ACC112 (cell line): ENCODE data around the gene PPP1R13B.

Experiments
- H2AFZ ChIP-seq: fragments of 200-600 bp; sonication (generic); one replicate; pipeline ENCODE4 v1.6.0; 2017; ENCODE audit warnings: antibody characterized with exemption, low read length; ENCODE audit not compliant: unreplicated experiment
- H3K27ac ChIP-seq: fragments of 200-600 bp; sonication (generic); 2 replicates; pipeline ENCODE4 v1.5.1; 2014; ENCODE audit warnings: low read depth, mild to moderate bottlenecking, antibody characterized with exemption, low read length, moderate library complexity
- H3K27me3 ChIP-seq: fragments of 200-600 bp; sonication (generic); 2 replicates; pipeline ENCODE4 v1.6.1; 2014; ENCODE audit warnings: mild to moderate bottlenecking, antibody characterized with exemption, low read length, moderate library complexity, mixed read lengths; ENCODE audit not compliant: insufficient read depth
- H3K36me3 ChIP-seq: fragments of 200-600 bp; sonication (generic); 2 replicates; pipeline ENCODE4 v1.6.1; 2016; ENCODE audit warnings: mild to moderate bottlenecking, antibody characterized with exemption, low read length, moderate library complexity, mixed read lengths; ENCODE audit not compliant: insufficient read depth
- H3K4me1 ChIP-seq: fragments of 200-600 bp; sonication (generic); one replicate; pipeline ENCODE4 v1.6.1; 2016; ENCODE audit warnings: low read length, mixed read lengths; ENCODE audit not compliant: insufficient read depth, unreplicated experiment, control insufficient read depth
- H3K4me3 ChIP-seq: fragments of 200-600 bp; sonication (generic); 2 replicates; pipeline ENCODE4 v1.5.1; 2014; ENCODE audit warnings: mild to moderate bottlenecking, low read depth, low read length
- H3K79me2 ChIP-seq: fragments of 200-600 bp; sonication (generic); one replicate; pipeline ENCODE4 v1.6.0; 2016; ENCODE audit warnings: low read length; ENCODE audit not compliant: control insufficient read depth, unreplicated experiment, insufficient read depth

PPP1R13B gene

DNA sequence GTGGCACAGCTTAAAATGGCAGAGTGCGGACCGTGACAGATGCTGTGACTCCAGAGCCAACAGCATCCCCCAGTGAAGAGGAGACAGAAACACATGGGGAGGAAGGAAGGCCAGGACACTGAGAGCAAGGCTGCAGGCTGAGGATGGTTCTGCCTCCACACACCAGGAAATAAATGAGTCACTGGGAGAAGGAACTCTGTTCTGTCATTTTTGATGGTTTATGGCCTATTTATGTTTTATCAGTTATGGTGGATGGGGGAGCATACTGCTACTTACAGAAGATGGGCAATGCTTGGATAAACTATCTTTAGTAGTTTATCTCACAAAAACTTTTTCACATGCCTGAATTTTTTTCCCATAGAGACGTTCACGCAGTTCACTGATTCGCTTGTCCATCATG is 97.9 kb downstream of the PPP1R13B start:
- Histone ChIP-seq H3K79me2 (no peaks in the 10 kb centered on the region), H3K4me3 (no peak overlapping the region), H3K4me1 (peaks cover 15% of the 10 kb centered on the region), H2AFZ (no peak overlapping the region), H3K27me3 (no peaks in the 10 kb centered on the region), H3K36me3 (no peaks in the 10 kb centered on the region), H3K27ac (no peak overlapping the region)

DNA sequence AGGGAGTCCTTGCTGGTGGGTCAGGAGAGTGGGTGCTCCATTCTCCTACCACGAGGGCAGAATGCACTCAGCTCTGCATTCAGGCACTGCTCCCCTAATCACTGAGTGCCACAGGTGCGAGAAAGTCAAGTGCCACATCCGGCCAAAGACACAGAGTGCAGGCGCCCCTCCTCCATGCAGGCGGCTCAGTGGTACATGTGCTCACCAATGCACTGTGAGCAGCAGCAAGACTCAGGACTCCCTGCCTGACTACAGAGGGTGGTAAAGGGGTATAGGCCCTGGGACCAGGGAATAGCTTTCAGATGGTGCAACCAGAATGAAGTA is 98.9 kb downstream of the PPP1R13B start:
- H3K36me3 ChIP-seq: no peaks in the 10 kb centered on the region
- H3K4me1 ChIP-seq: peaks cover 14% of the 10 kb centered on the region
- no peak overlapping the region for H2AFZ ChIP-seq

DNA sequence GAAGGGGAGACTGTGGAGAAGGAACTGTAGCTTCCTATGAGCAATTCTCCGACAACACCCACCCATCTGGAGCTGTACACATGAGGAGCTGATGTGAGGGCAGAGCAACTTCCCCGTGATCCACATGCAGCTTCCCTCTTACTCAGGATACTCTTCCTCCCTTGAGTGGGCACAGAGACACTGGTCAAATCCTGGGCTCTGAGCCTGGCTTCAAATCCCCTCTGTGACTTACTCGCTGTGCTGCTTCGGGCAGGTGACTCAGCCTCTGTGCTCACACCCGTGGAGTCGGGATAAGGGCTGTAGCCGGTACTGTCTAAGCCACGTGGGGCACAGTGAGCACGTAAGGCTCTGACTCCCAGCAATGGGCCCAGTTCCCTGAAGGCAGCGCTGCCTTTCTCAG is 100.7 kb downstream of the PPP1R13B start:
- Histone ChIP-seq H3K27ac (no peak overlapping the region), H3K4me3 (no peak overlapping the region), H3K27me3 (no peaks in the 10 kb centered on the region), H3K4me1 (peaks cover 5% of the 10 kb centered on the region), H2AFZ (no peak overlapping the region), H3K36me3 (no peaks in the 10 kb centered on the region), H3K79me2 (no peaks in the 10 kb centered on the region)

More for the DNA sequence above, 98.9 kb downstream of the PPP1R13B start:
- Histone ChIP-seq H3K27ac (no peak overlapping the region), H3K4me3 (no peak overlapping the region), H3K79me2 (no peaks in the 10 kb centered on the region), H3K27me3 (no peaks in the 10 kb centered on the region)

DNA sequence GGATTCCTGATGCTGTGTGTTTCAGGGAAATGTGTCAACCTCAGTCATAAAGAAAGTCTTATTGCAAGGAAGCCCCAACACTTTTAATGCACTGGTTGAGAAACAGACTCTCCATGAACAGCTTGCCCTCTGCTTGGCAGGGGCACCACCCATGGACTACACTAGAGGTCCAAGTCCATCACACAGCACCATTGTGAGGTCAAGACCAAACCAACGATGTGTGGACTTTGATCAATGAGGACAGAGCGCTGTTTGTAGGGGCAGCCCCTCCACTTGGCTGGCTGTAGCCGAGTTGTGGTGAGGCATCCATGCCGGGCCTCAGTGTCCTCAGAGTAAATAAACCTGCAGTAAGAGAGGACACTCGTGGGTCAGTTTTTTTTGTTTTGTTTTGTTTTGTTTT is 102.0 kb downstream of the PPP1R13B start:
- no peaks in the 10 kb centered on the region for H3K27me3 ChIP-seq
- no peaks in the 10 kb centered on the region for H3K36me3 ChIP-seq
- no peak overlapping the region for H3K4me3 ChIP-seq
- H3K27ac ChIP-seq: no peak overlapping the region
- H2AFZ ChIP-seq: no peak overlapping the region
- peaks cover 5% of the 10 kb centered on the region for H3K4me1 ChIP-seq
- no peaks in the 10 kb centered on the region for H3K79me2 ChIP-seq

DNA sequence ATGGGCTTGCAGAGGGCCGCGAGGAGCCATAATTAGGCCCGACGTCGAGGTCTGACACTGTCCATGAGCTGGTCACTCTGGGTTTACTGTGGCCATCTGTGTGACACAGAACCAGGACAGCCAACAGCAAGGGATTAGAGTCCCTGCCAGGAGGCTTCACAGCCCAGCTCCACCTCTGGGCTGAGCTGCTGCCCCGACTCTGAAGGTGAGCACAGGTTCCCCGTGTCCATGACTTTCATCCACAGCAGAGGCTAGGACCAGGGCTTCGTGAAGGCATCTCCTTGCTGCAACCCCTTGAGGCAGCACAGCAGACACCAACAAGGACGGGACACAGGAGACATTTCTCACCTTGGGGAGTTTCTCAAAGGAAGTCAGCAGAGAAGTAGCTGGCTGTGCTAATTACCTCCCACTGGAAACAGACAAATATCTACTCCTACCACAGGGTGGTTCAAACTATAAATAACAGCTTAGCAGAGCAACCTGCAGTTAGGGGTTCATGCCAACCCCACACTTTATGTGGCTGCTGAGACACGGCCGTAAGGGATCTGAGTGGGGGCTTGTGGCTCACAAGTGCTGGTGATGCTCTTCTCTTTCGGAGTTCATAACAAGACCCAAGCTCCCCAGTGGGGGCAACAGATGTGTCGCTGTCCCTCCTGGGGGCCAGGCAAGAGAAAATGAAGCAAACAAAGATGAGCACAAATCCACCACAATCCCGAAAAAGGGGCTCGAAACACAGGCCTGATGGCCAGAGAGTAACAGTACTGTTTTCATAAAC is 102.6 kb downstream of the PPP1R13B start:
- Histone ChIP-seq H3K4me3 (no peak overlapping the region), H3K36me3 (no peaks in the 10 kb centered on the region), H3K27ac (no peak overlapping the region), H3K4me1 (peaks cover 5% of the 10 kb centered on the region), H2AFZ (no peak overlapping the region), H3K79me2 (no peaks in the 10 kb centered on the region), H3K27me3 (no peaks in the 10 kb centered on the region)

DNA sequence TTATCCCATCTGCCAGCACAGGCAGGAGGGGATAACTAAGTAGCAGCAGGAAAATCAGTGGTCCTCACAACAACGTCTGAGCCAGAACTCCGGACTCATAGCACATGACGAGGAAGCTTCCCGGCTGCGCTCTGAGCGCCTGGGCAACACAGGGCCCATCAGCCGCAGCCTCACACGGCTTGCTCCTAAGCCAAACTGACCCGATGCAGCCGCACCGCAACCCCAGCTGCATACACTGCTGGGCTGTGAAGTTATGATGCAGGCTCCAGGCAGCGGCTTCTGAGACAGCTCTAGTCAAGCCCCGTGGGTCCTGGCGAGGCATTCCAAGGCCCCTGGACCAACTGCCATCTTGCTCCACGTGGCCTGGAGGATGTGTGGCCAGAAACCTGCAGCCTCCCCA is 103.7 kb downstream of the PPP1R13B start:
- no peak overlapping the region for H2AFZ ChIP-seq
- no peaks in the 10 kb centered on the region for H3K4me1 ChIP-seq
- no peaks in the 10 kb centered on the region for H3K79me2 ChIP-seq
- H3K36me3 ChIP-seq: no peaks in the 10 kb centered on the region
- no peaks in the 10 kb centered on the region for H3K27me3 ChIP-seq
- H3K4me3 ChIP-seq: no peak overlapping the region
- no peak overlapping the region for H3K27ac ChIP-seq

DNA sequence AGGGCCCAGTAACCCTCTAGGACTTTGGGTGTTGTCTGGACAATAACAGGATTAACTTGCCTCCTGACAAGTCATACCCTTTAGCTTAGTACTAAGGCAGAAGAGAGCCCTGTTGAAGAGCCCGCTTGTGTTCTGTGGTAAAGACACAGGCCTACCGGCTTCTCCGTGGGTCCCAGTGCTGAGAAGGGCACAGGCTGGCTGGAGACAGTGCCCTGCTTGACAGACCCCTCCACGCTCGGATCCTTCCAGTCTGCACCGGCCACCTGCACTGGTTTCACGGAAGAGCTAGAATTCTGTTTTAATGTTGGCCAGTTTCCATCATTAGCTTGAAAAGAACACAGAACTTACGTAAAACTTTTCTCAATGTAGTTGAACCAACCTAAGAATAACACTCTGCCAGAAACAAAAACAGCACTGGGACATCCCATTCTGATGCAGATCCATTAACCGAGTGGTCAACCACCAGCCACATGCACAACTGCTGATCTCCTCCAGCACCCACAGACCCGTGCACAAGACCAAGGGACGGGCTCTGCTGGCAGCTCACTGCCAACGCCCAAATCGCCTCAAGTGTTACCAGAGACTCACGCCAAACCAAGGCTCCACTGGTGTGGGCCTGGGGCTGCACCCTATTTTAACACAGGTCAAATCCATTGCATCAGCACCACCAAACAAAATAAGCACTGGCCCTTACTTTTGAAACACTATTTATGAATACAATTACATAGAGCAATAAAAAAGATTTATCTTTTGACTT is 104.7 kb downstream of the PPP1R13B start:
- H3K4me3 ChIP-seq: no peak overlapping the region
- no peaks in the 10 kb centered on the region for H3K27me3 ChIP-seq
- H3K36me3 ChIP-seq: no peaks in the 10 kb centered on the region
- H3K27ac ChIP-seq: no peak overlapping the region
- no peak overlapping the region for H2AFZ ChIP-seq
- no peaks in the 10 kb centered on the region for H3K4me1 ChIP-seq
- H3K79me2 ChIP-seq: no peaks in the 10 kb centered on the region

DNA sequence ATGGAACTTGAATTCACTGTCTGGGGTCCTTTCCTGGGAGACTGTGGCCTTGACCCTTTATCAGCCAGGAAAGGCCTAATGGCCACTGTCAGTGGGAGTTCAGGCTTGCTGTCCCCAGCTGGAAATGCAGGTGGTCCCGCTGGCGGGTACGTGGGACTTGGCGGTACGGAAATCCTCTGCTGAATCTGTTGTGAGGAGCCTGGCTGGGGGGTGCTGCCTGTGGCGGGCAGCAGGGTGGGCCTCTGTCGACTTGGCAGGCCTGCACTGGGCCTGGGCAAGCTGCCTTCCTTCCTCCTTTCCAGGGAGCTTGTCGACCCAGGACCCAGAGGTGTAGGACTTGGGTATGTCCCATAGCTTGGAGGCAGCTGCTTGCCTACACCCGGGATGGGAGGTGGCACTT is 105.5 kb downstream of the PPP1R13B start:
- no peaks in the 10 kb centered on the region for H3K4me1 ChIP-seq
- no peaks in the 10 kb centered on the region for H3K36me3 ChIP-seq
- H2AFZ ChIP-seq: no peak overlapping the region
- H3K27ac ChIP-seq: no peak overlapping the region
- no peak overlapping the region for H3K4me3 ChIP-seq
- no peaks in the 10 kb centered on the region for H3K27me3 ChIP-seq
- H3K79me2 ChIP-seq: no peaks in the 10 kb centered on the region

DNA sequence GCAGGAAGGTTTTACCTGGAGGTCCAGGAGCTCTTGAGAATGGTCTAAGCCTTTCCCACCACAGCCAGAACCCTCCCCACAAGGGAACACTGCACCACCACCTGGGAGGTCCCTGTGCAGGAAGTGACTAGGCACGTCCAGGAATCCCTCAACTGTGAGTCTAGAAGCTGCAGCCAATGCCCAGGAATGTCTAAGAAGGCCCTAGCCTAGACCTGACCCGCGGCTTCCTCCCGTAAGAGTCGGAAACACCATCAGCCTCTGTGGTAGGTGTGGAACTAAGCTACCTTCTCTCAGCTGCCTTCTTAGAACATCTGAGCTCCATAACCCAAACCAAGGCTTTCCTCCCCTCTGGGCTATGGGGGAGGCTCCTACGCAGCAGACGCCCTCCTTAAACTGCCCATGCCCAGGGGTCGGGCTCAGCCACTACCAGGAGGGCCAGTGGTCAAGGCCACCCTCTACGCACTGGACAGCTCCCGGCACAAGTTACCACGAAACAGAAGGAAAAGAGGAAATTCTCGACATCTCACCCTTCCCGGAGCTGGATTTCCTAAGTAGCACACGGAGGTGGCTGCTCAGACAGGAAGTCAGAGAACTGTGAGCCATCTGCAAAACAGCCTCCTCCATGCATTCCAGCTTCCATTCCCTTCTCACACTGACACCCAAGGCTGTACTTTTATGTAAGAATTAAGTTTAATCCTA is 106.2 kb downstream of the PPP1R13B start:
- Histone ChIP-seq H3K79me2 (no peaks in the 10 kb centered on the region), H2AFZ (no peak overlapping the region), H3K4me3 (no peak overlapping the region), H3K4me1 (no peaks in the 10 kb centered on the region), H3K27ac (no peak overlapping the region), H3K27me3 (no peaks in the 10 kb centered on the region), H3K36me3 (no peaks in the 10 kb centered on the region)

DNA sequence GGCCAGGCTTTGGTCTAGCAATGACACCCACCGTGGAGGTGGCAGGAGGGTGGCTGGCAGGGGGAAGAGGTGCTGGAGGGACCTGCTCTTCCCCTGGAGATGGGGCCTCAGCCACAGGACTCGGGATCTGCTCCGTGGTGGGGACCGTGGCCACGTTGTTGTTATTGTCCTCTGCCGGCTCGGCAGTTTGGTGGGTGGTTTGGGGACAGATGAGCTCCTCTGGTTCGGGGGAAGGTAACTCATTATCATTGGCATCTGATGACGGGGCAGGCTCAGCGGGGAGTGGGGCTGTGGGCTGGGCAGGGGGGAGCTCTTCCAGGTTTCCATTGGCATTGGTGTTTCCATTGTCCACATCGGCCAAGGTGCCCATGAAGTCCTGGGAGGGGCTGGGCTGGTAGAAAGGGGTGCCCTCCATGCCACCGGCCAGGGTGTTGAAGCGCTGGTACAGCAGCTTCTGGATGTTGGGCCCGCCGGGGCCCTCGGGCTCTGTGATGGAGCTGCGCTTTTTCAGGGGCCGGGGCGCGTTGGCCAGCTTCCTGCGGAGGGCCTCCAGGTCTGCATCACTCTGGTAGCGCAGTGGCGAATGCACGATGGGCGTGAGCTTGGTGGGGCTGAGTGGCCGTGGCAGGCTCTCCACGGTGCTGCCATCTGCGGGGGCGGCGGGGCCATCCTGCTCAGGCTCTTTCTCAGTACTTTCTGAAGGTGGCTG is 107.4 kb downstream of the PPP1R13B start:
- Histone ChIP-seq H3K27me3 (no peaks in the 10 kb centered on the region), H3K79me2 (no peaks in the 10 kb centered on the region), H3K27ac (no peak overlapping the region), H2AFZ (no peak overlapping the region), H3K36me3 (no peaks in the 10 kb centered on the region), H3K4me3 (no peak overlapping the region), H3K4me1 (no peaks in the 10 kb centered on the region)
